Hippocampal formation (tissue), 2 donors: ENCODE measurements around the gene CD80.
A peak's percentile ranks its signal among the peaks of the same experiment; 100 is the strongest.
"Not testable (repeated sequence)": the region's sequence is repeated elsewhere in the genome, so short reads cannot be mapped to it uniquely, and the experiment has no call there.

Source experiments
- DNase-seq, 2 donors: peaks; one replicate each; lab custom pipeline; 2025; lab: John Stamatoyannopoulos, UW

The CD80 gene, protein sequence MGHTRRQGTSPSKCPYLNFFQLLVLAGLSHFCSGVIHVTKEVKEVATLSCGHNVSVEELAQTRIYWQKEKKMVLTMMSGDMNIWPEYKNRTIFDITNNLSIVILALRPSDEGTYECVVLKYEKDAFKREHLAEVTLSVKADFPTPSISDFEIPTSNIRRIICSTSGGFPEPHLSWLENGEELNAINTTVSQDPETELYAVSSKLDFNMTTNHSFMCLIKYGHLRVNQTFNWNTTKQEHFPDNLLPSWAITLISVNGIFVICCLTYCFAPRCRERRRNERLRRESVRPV

DNA sequence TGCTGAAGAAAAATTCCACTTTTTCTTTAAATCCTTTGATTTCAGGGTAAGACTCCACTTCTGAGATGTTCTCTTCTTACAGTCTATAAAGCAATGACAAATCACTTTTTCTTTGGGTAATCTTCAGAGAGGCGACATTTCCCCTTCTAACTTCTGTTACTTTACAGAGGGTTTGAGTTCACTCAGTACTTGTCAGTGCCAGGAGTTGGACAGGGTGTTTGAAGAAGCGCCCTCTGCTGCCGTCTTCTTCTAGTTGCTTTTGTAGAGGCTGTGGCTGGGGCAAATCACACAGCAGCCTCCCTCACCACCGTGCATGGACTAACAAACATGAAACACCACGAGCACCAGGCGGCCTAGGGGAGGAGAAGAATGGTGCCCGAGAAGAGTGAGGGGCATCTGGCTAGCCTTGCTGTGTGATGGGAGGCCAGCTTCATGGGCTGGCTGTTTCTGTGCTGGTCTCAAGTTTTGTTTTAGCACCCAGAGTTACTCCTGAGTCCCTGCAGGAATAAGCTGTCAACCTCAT lies at the start of gene CD80:
Gene CD80 (minus strand): TSS at position 174 of the 523 bp plus-strand sequence. CDS start 1,886 bp downstream, outside the sequence.
- DNase-seq = peak in 1 of 2 donors; percentile 5

DNA sequence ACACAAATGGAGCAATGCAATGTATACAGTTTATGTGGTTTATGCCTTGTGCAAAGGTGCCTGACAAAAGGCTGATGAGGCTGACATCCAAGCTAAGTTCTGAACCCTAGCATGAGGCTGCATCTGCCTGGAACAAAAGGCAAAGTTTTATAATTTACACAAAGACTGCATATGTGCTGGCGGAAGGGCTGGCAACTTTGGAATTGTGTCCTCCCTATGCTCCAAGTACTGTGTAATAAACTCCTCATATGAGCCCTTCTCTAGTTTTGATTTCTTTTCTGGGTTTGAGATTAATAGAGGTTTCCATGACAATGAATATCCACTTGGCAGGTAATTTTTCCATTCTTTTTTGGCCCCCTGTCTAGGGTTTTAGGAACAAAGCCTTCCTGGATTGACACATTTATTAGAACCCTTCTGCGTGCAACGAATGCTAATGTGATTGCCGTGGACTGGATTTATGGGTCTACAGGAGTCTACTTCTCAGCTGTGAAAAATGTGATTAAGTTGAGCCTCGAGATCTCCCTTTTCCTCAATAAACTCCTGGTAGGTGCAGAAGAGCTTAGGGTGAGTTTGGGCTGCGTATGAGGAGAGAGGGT lies 49.1 kb upstream of the CD80 start:
- DNase-seq = no peak

DNA sequence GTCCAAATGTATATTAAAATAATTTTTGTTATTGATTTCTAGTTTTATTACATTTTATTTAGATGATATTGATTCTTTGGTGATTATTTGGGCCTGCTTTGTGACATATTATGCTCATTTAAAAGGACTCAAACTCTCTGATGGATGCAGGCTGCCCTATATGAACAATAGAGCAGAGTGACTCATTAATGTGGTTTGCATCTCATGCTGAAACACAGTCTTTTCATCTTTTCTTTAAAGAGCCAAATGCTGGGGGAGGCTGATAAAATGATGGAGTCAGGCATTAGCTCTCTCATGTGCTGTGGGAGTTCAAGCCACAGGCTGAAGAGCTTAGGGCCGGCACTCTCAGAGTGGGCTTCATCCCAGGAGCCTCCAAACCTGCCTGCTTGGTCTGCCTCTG lies 45.5 kb upstream of the CD80 start:
- DNase-seq = no peak

DNA sequence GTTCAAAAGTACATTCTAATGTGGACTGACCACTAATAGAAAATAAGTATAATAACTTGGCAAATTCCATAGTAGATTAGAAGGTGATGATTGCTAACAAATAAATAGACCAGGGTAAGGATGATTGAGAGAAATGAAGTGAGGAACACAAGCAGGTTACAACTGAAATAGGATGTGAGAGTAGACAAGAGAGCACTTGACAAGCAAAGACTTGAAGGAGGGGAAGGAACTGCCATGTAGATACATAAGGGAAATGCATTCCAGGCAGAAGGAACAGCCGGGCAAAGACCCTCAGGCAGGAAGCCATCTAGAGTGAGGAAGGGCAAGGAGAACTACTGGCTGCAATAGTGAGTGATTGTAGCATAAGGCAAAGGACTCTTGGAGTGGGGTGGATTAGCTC lies 43.3 kb upstream of the CD80 start:
- DNase-seq = no peak

DNA sequence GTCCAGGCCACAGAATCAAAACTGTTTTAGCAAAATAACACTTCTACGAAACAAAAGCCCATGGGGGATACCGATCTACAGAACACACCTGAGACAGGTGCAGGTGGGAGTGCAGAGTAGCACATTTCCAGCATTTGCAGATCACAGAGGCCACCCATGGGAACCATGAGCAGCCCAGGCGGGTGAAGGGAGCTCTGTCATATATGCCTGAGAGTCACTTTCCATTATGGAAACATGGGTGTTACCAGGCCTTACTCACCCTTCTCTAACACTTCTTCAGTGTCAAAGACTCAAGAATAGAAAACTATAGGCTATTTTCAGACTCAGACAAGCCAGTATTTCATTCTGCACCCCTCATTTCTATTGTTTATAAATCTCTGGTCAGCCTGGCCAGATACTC lies 41.7 kb upstream of the CD80 start:
- no peak for DNase-seq

DNA sequence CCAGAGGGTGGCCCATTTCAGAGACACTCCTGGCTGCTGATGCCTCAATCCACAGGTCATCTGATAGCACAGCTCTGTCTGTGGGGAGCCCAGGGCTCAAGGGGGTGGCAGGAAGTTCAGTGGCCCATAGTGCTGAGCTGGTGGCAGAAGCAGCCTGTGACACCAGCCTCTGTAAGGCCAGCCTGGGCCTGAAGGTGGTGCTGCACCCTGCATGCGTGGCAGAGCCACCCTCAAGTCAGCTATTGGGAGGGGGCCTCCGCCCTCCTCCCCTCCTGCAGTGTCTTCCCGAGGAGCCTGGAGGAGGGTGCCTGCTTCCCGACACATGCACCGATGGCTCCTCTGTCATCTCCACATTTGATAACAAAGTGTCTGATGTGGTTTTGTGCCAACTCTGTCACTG lies 41.3 kb upstream of the CD80 start:
- no peak for DNase-seq

DNA sequence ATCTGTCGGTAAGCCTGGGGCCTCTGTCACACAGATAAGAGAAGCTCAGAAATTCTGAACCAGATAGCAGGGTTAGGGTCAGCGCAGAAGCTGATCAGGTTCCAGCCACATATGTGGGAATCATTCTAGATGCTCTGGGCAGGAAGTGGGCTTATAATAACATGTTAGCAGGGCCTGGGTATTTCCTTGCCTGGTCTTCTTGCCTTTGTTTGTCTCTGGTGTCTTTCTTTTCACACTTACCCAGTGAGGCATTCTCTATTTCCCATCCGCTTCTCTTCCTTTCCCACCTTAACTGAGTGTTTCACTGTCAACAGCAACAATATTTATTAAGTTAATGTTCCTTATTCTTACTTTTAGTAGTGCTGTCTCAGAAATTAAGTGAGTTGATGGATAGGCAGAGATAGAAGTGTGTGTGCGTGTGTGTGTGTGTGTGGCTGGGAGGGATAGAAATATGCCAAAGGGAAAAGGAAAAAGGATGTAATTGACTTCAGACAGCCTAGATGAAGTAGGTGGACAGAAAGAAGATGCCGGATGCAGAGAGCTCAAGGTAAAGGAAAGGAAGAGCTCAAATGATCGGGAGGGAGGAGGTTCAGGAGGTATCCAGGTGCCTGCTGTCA lies 40.3 kb upstream of the CD80 start:
- no peak for DNase-seq

DNA sequence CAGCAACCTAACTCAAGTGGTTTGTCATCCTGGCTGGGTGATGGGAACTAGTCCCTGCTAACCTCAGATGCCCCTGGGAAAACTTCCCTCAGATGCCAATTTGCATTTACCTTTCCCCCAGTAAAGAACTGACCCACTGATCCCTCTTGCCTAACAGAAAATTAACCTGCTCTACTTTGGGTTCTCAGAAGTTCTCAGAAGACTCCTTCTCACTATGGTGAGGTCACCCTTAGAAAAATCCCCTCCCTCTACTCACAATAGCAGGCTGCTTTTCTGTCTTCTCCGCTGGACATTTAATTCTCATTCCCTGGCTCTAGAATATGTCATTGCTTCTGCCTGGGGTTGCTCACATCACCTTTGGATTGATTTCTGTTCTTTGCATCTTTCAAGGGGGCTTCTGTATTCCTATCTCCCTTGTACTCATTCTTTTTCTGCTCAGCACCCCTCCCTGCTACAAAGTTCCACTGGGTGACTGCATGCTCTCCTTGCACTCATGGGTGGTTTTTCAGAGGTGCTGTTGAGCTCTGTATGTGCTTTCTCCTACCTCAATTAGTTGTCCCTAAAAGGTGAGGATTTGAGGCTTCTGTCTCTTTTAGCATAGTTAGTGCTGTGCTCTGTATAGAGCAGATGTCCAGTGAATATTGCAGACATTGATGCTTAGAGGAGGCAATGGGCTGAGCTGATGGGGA lies 39.1 kb upstream of the CD80 start:
- no peak for DNase-seq

DNA sequence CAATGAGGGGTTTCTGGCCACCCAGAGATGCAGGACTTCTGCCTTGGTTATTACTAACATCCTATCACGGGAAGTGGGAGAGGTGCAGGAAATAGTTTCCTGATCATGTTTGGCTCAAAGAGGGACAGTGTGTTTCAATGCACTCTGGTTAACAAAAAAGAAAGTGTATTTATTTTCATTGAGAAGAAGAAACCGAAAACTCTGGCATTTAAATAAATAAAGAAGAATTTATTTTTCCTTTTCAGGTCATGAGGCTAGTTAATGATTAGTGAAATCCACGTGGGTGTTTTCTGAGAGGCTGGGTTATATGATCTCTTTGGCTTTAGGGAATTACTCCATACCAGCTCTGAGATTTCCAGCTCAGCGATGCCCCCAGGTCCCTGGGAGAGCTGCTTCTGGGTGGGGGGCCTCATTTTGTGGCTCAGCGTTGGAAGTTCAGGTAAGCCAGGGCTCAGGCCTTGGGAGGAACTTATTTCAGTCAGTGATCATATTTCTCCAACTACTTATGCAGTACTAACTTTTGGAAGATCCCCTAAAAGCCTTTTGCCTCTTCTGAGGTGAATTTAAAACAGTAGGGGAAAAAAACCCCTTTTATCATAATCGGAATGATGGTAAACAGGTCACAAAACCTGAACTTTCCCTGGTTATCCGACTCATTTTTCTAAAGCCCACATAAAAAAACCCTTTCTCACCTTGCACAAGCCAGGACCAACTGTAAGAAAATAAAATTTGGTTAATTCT lies 38.3 kb upstream of the CD80 start, which contains the start of gene PLA1A:
Gene PLA1A (plus strand): TSS at position 338 of the 741 bp plus-strand sequence. CDS start 29 bp downstream, at position 367.
- no peak for DNase-seq

DNA sequence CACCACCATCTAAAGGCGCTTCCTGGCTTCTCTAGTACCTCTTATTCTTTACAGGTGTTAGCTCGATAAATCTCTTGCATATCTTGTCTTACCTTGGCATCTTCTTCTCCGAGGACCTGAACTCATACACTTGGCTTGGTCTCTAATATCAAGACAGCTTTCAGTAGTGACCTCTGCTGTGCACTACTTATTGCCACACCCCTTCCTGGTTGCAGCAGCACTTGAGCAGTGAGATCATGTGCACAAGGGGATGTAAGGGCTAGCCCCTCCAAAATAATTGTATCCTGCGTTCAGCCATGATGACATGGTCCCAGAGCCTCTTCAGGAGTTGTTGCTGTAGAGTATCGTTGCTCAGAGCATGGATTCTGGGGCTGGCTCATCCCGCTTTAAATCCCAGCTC lies 37.0 kb upstream of the CD80 start:
- DNase-seq = no peak

DNA sequence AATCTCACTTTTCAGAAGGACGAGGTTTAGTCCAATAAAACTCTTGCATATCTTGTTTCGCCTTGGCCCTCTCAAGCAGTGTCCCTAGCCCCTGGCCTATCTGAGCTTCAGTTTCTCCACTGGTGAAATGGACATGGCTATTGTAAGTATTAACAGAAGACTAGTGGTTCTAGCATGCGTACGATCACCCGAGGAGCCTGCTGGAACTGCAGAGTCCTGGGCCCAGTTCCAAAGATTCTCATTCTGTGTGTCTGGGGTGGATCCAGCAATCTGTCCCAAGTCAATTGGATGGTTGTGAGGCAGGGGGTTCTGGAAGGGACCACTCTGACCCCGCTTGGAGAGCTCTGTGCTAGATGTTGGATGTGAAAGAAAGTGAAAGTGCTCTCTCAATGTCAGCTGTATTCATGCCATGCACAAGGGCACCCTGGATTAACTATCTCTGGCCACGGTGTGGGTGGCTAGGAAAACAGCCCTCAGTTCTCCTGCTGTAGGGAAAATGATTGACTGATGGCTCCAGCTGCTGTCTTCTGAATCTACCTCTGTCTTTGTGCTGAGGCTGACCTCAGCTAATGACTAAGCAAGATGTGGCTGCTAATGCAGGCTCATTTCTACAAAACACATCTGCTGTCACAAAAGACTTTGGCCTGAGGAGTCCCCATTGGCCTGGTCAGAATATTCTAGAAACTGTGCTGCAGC lies 36.4 kb upstream of the CD80 start:
- DNase-seq = peak in 1 of 2 donors; percentile 8

DNA sequence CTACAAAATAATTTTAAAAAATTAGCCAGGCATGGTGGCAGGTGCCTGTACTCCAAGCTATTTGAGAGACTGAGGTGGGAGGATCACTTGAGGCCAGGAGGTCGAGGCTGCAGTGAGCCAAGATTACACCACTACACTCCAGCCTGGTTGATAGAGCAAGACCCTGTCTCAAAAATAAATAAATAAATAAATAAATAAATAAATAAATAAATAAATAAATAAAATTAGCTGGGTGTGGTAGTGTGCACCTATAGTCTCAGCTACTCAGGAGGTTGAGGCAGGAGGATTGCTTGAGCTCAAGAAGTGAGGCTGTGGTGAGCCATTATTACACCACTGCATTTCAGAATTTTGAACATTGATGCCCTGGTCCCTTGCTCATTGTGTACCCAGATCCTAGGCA lies 35.5 kb upstream of the CD80 start:
- not testable (repeated sequence) for DNase-seq

DNA sequence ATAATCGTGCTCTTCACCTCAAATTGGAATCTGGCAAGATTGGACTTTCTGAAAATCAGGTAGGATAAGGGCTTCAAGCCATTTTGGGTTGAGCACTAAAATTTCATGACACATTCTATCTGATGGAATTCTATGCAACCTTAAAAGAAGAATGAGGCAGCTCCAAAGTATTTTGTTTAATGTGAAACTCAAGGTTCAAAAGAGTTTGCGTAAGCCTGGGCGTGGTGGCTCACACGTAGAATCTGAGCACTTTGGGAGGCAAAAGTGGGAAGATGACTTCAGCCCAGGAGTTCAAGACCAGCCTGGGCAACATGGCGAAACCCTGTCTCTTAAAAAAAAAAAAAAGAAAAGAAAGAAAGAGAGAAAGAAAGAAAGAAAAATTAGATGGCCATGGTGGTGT lies 34.7 kb upstream of the CD80 start:
- no peak for DNase-seq

DNA sequence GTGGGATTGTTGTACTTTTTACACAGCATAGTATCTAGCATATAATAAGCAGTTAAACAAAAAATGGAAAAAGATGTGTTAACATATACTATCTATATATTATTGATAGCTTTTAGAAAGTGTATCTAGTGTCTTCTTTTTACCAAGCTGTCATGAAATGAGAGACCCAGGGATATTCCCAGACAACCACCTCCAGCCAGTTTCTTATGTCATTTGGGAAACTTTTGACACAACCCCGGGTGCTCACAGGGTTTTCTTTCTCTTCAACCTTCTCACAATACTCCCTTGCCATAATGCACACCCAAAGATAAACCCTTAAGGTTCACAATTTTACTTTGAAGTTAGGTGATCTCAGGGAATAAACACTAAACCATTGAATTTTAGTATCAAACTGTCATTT lies 33.4 kb upstream of the CD80 start:
- DNase-seq = no peak

DNA sequence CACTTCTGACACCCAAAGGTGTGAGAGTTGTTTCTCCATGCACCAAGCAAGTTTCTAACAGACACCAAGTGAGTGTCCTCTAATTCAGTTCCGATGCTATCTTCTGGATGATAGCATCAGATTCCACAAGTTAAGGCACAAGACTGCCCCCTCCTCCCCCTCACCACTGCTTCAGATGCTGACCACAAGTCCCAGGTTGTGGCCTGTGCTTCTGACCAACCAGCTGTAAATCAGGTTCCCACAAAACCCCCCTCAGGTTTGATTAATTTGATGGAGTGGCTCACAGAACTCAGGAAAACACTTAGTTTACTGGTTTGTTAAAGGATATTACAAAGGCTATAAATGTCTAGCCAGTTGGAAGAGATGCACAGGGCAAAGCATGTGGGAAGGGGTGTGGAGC lies 31.3 kb upstream of the CD80 start:
- no peak for DNase-seq

DNA sequence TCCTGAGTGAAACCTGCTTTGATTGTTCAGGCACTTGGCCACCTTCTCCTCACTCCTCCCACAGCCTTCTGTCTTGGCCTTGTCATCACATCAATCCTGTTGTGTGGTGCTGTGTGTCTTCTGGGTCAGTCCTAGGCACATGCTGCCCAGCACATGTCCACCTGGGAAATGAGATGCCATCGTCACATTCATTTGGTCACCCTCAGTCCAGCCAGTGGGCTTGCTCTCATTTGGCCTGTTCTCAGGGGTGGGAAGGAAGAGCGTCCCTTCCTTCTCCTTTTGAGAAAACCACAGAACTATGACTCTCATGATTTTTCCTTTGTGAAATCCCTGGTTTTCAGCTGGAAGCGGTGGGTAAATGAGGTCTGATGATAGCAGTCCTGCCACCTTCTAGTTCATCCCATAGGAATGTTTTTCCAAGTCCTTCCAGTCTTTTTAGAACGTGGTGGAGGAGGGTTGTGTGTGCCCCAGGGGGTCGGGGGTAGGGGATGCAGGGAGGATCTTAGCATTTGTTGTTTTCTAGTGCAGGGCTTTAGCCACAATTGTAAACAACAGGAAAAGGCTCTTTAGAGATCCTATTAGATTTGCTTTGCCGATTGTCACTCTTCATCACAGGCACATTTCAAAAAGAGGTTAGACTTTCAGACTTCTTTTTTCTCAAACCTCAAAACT lies 29.8 kb upstream of the CD80 start:
- no peak for DNase-seq

DNA sequence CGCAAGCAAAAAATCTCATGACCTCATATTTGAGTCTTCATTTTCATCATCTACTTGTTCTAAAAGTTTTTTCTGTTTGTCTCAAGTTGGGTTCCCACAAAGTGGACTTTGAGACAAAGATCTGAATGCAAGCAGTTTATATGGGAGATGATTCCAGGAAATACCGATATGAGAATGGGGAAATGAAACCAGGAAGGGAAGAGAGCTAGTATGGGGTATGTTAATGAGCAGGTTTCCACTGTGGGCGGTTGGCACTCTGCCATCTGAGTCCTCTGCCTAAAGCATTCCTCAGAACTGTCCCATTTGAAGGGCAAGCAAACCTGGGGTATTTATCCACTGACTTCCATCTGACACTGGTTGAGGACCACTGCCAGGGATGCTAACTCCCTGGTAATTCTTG lies 28.7 kb upstream of the CD80 start:
- DNase-seq = no peak

DNA sequence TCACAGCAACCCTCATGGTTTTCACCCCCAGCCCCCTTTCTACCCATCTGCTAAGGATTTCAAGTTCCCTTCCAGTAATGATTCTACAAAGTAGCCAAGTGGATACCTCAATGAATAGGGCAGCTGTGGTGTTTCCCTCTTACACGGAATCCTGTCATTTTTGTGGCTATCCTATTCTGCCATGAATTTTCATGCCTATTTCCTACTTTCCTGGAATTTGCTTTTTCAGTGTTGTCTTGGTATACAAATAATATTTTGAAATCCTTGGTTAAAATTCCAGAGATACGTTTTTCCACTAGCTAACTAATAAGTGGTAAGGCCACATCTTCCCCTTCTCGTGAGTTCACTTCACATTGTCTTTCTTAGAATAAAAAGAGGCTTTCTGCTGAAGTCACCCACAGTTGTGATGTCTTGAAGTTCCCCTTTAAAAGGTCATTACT lies 27.3 kb upstream of the CD80 start:
- DNase-seq = no peak

DNA sequence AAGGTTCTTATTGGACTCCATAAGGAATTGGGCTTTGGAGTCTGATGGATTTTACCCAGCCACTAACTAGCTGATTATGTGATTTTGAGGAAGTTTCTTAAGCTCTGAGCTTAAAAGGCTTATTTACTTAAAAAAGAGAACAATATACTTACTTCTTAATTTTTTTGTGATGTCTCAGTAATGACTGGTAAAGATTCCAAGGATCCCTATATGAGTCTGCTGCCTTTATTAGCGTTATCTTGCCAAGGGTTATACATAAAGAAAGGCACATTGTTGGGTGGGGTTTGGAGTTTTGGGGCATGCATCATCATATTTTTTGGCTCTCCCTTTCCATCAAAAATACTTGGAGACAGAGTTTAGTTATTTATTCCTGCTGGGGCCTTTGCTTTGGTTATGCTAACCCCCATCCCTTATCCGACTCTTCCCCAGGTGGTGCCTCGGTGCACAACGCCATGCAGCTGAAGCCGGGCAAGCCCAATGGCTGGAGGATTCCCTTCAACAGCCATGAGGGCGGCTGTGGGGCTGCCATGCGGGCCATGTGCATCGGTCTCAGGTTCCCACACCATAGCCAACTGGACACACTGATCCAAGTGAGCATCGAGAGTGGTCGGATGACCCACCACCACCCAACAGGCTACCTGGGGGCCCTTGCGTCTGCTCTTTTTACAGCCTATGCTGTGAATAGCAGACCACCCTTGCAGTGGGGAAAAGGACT lies 26.6 kb upstream of the CD80 start:
- DNase-seq = no peak

DNA sequence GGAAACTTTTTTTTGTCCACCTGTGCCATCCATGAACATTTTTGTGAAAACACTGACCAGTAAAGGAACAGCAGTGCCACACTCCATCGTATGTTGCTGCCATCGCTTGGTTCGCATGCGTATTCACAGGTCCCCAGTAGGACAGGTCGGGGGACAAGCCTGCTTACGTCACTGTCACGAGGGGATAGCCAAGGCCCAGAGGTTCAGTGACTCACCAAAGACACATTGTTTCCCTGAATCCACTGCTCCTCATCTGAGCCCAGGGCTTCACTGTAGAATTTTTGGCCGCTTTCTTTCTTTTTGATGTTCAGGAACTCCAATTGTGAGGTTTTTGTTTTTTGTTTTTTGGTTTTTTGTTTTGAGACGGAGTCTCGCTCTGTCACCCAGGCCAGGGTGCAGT lies 25.8 kb upstream of the CD80 start:
- DNase-seq = no peak
